Measurements from ENCODE around the gene PLOD1.
"Not testable (repeated sequence)": the region's sequence is repeated elsewhere in the genome, so short reads cannot be mapped to it uniquely, and the experiment has no call there.

DNA sequence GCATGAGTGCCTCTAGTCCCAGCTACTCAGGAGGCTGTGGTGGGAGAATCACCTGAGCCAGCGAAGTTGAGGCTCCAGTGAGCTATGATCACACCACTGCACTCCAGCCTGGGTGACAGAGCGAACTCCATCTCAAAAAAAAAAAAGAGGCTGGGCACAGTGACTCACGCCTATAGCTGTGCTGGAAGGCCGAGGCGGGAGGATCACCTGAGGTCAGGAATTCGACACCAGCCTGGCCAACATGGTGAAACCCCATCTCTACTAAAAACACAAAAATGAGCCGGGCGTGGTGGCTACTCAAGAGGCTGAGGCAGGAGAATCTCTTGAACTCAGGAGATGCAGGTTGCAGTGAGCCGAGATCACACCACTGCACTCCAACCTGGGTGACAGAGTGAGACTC lies 33.1 kb upstream of the PLOD1 start:
- TF ChIP-seq, protein P1, sequence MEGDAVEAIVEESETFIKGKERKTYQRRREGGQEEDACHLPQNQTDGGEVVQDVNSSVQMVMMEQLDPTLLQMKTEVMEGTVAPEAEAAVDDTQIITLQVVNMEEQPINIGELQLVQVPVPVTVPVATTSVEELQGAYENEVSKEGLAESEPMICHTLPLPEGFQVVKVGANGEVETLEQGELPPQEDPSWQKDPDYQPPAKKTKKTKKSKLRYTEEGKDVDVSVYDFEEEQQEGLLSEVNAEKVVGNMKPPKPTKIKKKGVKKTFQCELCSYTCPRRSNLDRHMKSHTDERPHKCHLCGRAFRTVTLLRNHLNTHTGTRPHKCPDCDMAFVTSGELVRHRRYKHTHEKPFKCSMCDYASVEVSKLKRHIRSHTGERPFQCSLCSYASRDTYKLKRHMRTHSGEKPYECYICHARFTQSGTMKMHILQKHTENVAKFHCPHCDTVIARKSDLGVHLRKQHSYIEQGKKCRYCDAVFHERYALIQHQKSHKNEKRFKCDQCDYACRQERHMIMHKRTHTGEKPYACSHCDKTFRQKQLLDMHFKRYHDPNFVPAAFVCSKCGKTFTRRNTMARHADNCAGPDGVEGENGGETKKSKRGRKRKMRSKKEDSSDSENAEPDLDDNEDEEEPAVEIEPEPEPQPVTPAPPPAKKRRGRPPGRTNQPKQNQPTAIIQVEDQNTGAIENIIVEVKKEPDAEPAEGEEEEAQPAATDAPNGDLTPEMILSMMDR (conservative IDR thresholded peaks at IDR 0.05) = not testable (repeated sequence)
- not testable (repeated sequence) for TF ChIP-seq EZH2 (IDR thresholded peaks at IDR 0.05; ENCODE audit: low read depth)
